Ascending aorta (tissue), 2 donors: Measurements from ENCODE around the gene CCDC30. TPM values are rescaled to one million over a fixed set of nuclear protein-coding genes. Genes with fewer than 3 reads are reported as not detected.

Experiments used
- DNase-seq, 2 donors: peaks; one replicate each; pipeline ENCODE4 v3.0.0-alpha.2; 2019; ENCODE audit warnings: low spot score in 2 of 2
- H3K27ac ChIP-seq, 2 donors: fragments of 200-600 bp; sonication (generic); one replicate each; pipeline ENCODE4 v1.5.1; 2016 to 2017; ENCODE audit warnings: mild to moderate bottlenecking in 1 of 2
- H3K27me3 ChIP-seq: fragments of 200-600 bp; sonication (generic); one replicate; pipeline ENCODE4 v1.5.1; 2017
- H3K36me3 ChIP-seq, 2 donors: fragments of 200-600 bp; sonication (generic); one replicate each; pipeline ENCODE4 v1.5.1; 2016
- H3K4me1 ChIP-seq, 2 donors: fragments of 200-600 bp; sonication (generic); one replicate each; pipeline ENCODE4 v1.5.1; 2016 to 2017; ENCODE audit warnings: mild to moderate bottlenecking in 1 of 2
- H3K4me3 ChIP-seq, 2 donors: fragments of 200-600 bp; sonication (generic); one replicate each; pipeline ENCODE4 v1.5.1; 2016 to 2017; ENCODE audit warnings: mild to moderate bottlenecking in 1 of 2
- H3K9me3 ChIP-seq, 2 donors: fragments of 200-600 bp; sonication (generic); one replicate each; pipeline ENCODE4 v1.5.1; 2016
- intact Hi-C: fragments of 100-400 bp; cut with DNase I; formaldehyde crosslinking; loops from one replicate; pipeline ENCODE4 v1.15.1; 2023
- total RNA-seq: library from RNA; depleted of rRNA; stranded (reverse); fragments of >200 nt; gene quantifications from one replicate; pipeline ENCODE4 v1.1.0, GENCODE V29; 2016
- TF ChIP-seq, protein P1 (sequence below), 3 experiments: fragments of 200-600 bp in 2 of 3; fragments of 450-650 bp in 1 of 3; sonication (generic) in 2 of 3; IDR thresholded peaks; one replicate each; pipeline ENCODE4 v1.5.1; 2016 to 2019; ENCODE audit warnings: antibody characterized with exemption in 3 of 3, mild to moderate bottlenecking in 1 of 3, moderate library complexity in 1 of 3

Gene CCDC30
- total RNA-seq, 1 donor from 2014 or later: not detected

DNA sequence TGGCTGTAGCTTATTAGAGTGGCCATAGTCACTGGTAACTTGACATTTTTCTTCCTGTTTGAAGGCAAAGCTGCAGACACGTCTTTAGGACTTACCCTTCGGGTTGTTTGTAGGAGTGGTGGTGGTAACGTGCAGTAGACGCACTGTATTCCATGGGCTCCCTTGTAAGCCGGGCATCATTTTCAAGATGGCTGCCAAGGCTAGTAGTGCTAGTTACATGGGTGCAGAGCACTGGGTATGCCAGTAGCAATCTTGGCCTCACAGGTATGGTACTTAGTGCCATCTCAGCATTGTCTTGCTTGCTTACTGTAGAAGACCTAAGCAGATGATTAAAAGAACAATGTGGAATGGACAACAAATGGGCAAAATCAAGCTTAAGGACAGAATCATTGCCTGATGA lies 221.1 kb downstream of the CCDC30 start:
- Histone ChIP-seq H3K4me3 (peak overlapping the region; percentile 96), H3K9me3 (no peaks in the 10 kb centered on the region), H3K27me3 (no peaks in the 10 kb centered on the region), H3K27ac (no peak overlapping the region), H3K4me1 (peaks cover 9 to 50% of the 10 kb centered on the region in 2 donors), H3K36me3 (no peaks in the 10 kb centered on the region)
- TF ChIP-seq, protein P1, sequence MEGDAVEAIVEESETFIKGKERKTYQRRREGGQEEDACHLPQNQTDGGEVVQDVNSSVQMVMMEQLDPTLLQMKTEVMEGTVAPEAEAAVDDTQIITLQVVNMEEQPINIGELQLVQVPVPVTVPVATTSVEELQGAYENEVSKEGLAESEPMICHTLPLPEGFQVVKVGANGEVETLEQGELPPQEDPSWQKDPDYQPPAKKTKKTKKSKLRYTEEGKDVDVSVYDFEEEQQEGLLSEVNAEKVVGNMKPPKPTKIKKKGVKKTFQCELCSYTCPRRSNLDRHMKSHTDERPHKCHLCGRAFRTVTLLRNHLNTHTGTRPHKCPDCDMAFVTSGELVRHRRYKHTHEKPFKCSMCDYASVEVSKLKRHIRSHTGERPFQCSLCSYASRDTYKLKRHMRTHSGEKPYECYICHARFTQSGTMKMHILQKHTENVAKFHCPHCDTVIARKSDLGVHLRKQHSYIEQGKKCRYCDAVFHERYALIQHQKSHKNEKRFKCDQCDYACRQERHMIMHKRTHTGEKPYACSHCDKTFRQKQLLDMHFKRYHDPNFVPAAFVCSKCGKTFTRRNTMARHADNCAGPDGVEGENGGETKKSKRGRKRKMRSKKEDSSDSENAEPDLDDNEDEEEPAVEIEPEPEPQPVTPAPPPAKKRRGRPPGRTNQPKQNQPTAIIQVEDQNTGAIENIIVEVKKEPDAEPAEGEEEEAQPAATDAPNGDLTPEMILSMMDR (IDR thresholded peaks at IDR 0.05): no peak
- intact Hi-C loops: loop anchor here (5.0 kb wide), 3 partner anchors 278 to 673 kb away; partner anchors contain the start of gene CDC20
- DNase-seq: no peak

GRCh38 chr1:42686418-42686817 lies 223.3 kb downstream of the CCDC30 start:
- H3K4me1 ChIP-seq: peaks cover 9 to 46% of the 10 kb centered on the region in 2 donors
- intact Hi-C loops: no loop called here
- no peak overlapping the region for H3K4me3 ChIP-seq

GRCh38 chr1:42689912-42690311 lies 226.8 kb downstream of the CCDC30 start:
- intact Hi-C loops: no loop called here
- Histone ChIP-seq H3K27ac (no peak overlapping the region), H3K4me3 (no peak overlapping the region), H3K9me3 (no peaks in the 10 kb centered on the region), H3K36me3 (peaks cover under 1 to 6% of the 10 kb centered on the region in 2 donors), H3K4me1 (peaks cover 0 to 32% of the 10 kb centered on the region in 2 donors), H3K27me3 (no peaks in the 10 kb centered on the region)
- no peak for DNase-seq
- TF ChIP-seq, protein P1 (IDR thresholded peaks at IDR 0.05): no peak

More at GRCh38 chr1:42686418-42686817, 223.3 kb downstream of the CCDC30 start:
- TF ChIP-seq, protein P1 (IDR thresholded peaks at IDR 0.05): no peak
- Histone ChIP-seq H3K27ac (no peak overlapping the region), H3K9me3 (no peaks in the 10 kb centered on the region), H3K27me3 (no peaks in the 10 kb centered on the region), H3K36me3 (no peaks in the 10 kb centered on the region)
- DNase-seq: no peak

DNA sequence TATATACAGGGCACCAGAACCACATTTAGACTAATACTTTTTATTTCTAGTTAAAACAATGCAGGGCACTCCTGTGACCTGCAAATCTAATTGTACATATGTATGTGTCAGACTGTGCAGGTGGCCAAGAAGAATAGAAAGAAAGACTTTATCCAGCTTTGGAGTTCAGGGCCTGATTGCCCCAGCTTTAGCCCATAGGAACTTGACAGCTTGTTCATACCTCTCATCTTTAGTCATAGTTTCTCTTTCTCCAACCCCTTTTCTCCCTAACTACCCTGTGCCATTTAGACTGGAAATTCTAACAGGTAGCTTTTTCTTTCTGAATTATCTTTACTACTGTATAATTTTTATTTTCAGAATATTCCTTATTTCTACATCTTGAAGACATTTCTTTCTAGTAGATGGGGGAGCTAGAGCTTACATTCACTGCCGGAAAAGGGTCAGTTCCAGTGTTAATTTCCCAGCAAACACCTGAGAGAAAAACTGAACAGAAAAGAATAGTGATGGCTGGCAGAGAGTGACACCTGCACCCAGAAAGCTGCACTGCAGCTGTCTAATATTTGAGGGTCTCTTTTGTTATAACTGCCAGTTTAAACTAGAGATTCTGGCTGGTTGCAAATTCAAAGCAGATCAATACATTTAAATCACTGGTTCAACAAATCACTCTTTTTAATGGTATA lies 227.5 kb downstream of the CCDC30 start:
- Histone ChIP-seq H3K36me3 (peaks cover 4 to 6% of the 10 kb centered on the region in 2 donors), H3K4me3 (no peak overlapping the region), H3K4me1 (peaks cover 0 to 28% of the 10 kb centered on the region in 2 donors), H3K27me3 (no peaks in the 10 kb centered on the region), H3K9me3 (no peaks in the 10 kb centered on the region), H3K27ac (no peak overlapping the region)
- no peak for DNase-seq
- TF ChIP-seq, protein P1 (IDR thresholded peaks at IDR 0.05): no peak
- intact Hi-C loops: no loop called here

GRCh38 chr1:42691157-42691498 lies 228.0 kb downstream of the CCDC30 start:
- Histone ChIP-seq H3K27ac (no peak overlapping the region), H3K4me3 (no peak overlapping the region), H3K4me1 (peaks cover 0 to 25% of the 10 kb centered on the region in 2 donors), H3K36me3 (peaks cover 4 to 7% of the 10 kb centered on the region in 2 donors), H3K27me3 (no peaks in the 10 kb centered on the region), H3K9me3 (no peaks in the 10 kb centered on the region)
- DNase-seq: no peak
- TF ChIP-seq, protein P1 (IDR thresholded peaks at IDR 0.05): no peak
- intact Hi-C loops: no loop called here
